ENCODE results near the gene OR4P4. TPM values are rescaled to one million over a fixed set of nuclear protein-coding genes. Genes with fewer than 3 reads are reported as not detected.

OR4P4 gene
- total RNA-seq, 2 experiments from 2014 or later = not detected

Other genes with a start within 250 kb of the OR4P4 start
- not detected for gene OR4C15, start 80.6 kb upstream of the OR4P4 start, total RNA-seq
- gene OR4C16, start 63.0 kb upstream of the OR4P4 start, total RNA-seq = not detected
- gene OR4C11, start 27.5 kb upstream of the OR4P4 start, total RNA-seq = not detected
- gene OR4S2, start 13.2 kb downstream of the OR4P4 start, total RNA-seq = not detected
- gene OR4C6, start 27.1 kb downstream of the OR4P4 start, total RNA-seq = not detected
- gene OR5D13, start 138.3 kb downstream of the OR4P4 start, total RNA-seq = not detected
- not detected for gene OR5D14, start 160.4 kb downstream of the OR4P4 start, total RNA-seq
- not detected for gene OR5L1, start 176.3 kb downstream of the OR4P4 start, total RNA-seq
- gene OR5D18, start 184.5 kb downstream of the OR4P4 start, total RNA-seq = not detected
- not detected for gene OR5L2, start 192.1 kb downstream of the OR4P4 start, total RNA-seq
- gene OR5D16, start 203.6 kb downstream of the OR4P4 start, total RNA-seq = not detected
- gene TRIM51, start 248.2 kb downstream of the OR4P4 start, total RNA-seq = not detected